Ishikawa (cell line): ENCODE measurements around the gene NPC2.

Source experiments
- CEBPB ChIP-seq: IDR thresholded peaks from 2 replicates; pipeline ENCODE4 v1.6.1; 2012
- EGR1 ChIP-seq: IDR thresholded peaks from 2 replicates; pipeline ENCODE4 v1.6.1; 2012
- EP300 ChIP-seq: IDR thresholded peaks from 2 replicates; pipeline ENCODE4 v1.6.1; 2012; ENCODE audit warnings: borderline replicate concordance
- FOXM1 ChIP-seq: IDR thresholded peaks from 2 replicates; pipeline ENCODE4 v1.6.1; 2012; ENCODE audit warnings: low read depth, borderline replicate concordance
- MAX ChIP-seq: IDR thresholded peaks from 2 replicates; pipeline ENCODE4 v1.6.1; 2012
- NFIC ChIP-seq: IDR thresholded peaks from 2 replicates; pipeline ENCODE4 v1.6.1; 2012
- REST ChIP-seq: IDR thresholded peaks from 2 replicates; pipeline ENCODE4 v1.6.1; 2012; ENCODE audit warnings: low read depth, mild to moderate bottlenecking
- TCF12 ChIP-seq: IDR thresholded peaks from 2 replicates; pipeline ENCODE4 v1.6.1; 2012; ENCODE audit warnings: low read depth
- YY1 ChIP-seq: IDR thresholded peaks from 2 replicates; pipeline ENCODE4 v1.6.1; 2012; ENCODE audit warnings: low read depth

DNA sequence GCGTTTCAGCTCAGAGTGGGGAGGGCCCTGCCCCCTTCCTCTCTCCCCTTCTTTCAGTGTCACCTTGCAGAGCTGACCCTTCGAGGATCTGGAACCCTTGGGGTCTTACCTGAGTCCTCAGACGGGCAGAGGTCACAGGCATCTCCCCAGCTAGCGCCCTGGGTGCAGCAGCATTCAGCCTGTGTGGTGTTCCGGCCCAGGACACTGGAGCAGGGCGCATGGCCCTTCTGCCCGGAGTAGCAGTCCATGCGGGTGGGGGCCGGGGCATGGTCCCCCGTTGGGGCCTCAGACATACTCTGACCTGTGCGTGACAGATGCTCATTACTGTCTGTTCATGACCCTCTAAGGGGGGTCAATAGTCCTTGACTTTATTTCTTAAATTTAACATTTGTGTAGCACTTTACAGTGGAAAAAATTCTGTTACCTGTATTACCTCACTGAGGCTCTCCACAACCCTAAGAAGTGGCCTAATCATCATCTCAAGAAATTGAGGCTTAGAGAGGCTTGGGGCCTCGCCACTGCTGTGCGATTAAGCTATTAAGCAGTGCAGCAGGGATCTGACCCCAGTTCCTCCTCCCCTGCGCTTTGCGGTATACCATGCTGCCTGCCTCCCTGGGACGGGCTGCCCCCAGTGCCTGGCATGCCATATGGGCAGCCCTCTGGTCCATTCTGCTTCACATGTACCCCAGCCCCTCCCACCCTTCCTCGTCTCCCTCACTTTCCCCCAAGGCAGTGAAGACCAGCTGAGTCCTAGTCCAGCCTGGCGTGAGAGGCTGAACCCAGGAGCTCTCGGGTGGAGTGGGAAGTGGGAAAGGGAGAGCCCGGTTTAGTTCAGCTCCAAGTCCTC lies 12.0 kb upstream of the NPC2 start:
- TF ChIP-seq MAX (no peak), EGR1 (no peak), CEBPB (no peak), REST (no peak), EP300 (no peak), TCF12 (no peak), YY1 (no peak), NFIC (no peak), FOXM1 (no peak)
